ENCODE measurements around the gene FAM13A.
"Not testable (repeated sequence)": the region's sequence is repeated elsewhere in the genome, so short reads cannot be mapped to it uniquely, and the experiment has no call there.

FAM13A gene

DNA sequence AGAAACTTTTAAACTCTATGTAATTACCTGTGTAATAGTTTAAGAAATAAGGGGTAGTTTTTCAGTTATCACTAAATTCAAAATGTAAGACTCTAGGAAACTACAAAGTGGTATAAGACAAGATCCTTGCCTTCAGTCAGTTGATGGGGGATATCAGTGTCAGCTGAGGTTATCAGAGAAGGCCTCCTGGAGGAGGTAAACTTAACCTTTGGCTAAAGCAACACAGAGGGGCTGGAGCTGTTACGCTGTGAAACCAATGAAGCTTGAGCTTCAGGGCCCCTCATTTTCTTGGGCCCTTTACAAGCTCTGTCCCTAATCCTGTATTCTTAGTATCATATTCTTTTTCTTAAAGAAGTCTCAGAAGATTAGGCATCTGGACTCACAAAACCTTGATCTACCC is 35.9 kb downstream of the FAM13A start (continued):
- no peak for TF ChIP-seq ZNF707 (tag by site-specific recombination; IDR thresholded peaks at IDR 0.05)

DNA sequence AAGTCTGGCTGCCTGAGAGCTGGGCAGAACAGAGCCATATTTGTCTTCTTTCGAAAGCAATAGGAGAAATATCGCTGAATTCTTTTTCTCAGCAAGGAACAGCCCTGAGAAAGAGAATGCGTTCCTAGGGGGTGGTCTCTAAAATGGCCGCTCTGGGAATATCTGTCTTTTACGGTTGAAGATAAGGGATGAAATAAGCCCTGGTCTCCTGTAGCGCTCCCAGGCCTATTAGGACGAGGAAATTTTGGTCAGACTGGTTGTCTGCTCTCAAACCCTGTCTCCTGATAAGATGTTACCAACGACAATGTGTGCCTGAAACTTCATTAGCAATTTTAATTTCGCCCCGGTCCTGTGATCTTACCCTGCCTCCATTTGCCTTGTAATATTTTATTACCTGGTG is 42.1 kb downstream of the FAM13A start:
- H3K36me3 ChIP-seq (ENCODE audit: control insufficient read depth in 2 of 2, insufficient read depth in 1 of 2, low read length in 2 of 2) = peaks cover 0 to 48% of the 10 kb centered on the region in 2 experiments; a peak in 2 of 3 replicates
- H3K9me3 ChIP-seq (ENCODE audit: control insufficient read depth, insufficient read depth, low read depth, low read length); CTCF ChIA-PET; POLR2A ChIA-PET; H3K27ac ChIP-seq (ENCODE audit: extremely low read depth, low read depth, low read length); H3K4me3 ChIP-seq (ENCODE audit: low read depth, low read length); H3K4me1 ChIP-seq (ENCODE audit: control insufficient read depth, insufficient read depth, low read length): not testable (repeated sequence)

- Histone ChIP-seq H3K36me3 (ENCODE audit: control insufficient read depth in 2 of 2, insufficient read depth in 1 of 2, low read length in 2 of 2) (peaks cover 0 to 40% of the 10 kb centered on the region in 2 experiments; a peak in 1 of 3 replicates), H3K4me1 (ENCODE audit: control insufficient read depth, insufficient read depth, low read length) (no peaks in the 10 kb centered on the region), H3K9me3 (ENCODE audit: control insufficient read depth, insufficient read depth, low read depth, low read length) (no peaks in the 10 kb centered on the region), H3K27ac (ENCODE audit: extremely low read depth, low read depth, low read length) (no peak overlapping the region), H3K4me3 (ENCODE audit: low read depth, low read length) (no peak overlapping the region)
- TF ChIP-seq TRIM28 (IDR thresholded peaks at IDR 0.05; ENCODE audit: borderline replicate concordance, low read length) (no peak), ZNF16 (tag by site-specific recombination; IDR thresholded peaks at IDR 0.05; ENCODE audit: low read depth) (no peak), ZNF394 (tag by site-specific recombination; IDR thresholded peaks at IDR 0.05; ENCODE audit: borderline replicate concordance) (no peak), RBAK (tag by site-specific recombination; IDR thresholded peaks at IDR 0.05) (no peak), ZNF169 (tag by site-specific recombination; IDR thresholded peaks at IDR 0.05) (no peak), ZFP69B (tag by site-specific recombination; IDR thresholded peaks at IDR 0.05) (no peak), ZNF248 (tag by site-specific recombination; IDR thresholded peaks at IDR 0.05) (no peak), ZNF660 (tag by site-specific recombination; IDR thresholded peaks at IDR 0.05) (no peak), KLF7 (tag by site-specific recombination; IDR thresholded peaks at IDR 0.05; ENCODE audit: borderline replicate concordance) (no peak), ZNF292 (tag by site-specific recombination; IDR thresholded peaks at IDR 0.05; ENCODE audit: borderline replicate concordance, low read depth) (no peak), ZNF121 (tag by site-specific recombination; IDR thresholded peaks at IDR 0.05) (no peak), ZBTB44 (tag by site-specific recombination; IDR thresholded peaks at IDR 0.05) (no peak), SP2 (tag by site-specific recombination; IDR thresholded peaks at IDR 0.05) (no peak), ZNF571 (tag by site-specific recombination; IDR thresholded peaks at IDR 0.05) (no peak)
- TF ChIP-seq, protein P1, sequence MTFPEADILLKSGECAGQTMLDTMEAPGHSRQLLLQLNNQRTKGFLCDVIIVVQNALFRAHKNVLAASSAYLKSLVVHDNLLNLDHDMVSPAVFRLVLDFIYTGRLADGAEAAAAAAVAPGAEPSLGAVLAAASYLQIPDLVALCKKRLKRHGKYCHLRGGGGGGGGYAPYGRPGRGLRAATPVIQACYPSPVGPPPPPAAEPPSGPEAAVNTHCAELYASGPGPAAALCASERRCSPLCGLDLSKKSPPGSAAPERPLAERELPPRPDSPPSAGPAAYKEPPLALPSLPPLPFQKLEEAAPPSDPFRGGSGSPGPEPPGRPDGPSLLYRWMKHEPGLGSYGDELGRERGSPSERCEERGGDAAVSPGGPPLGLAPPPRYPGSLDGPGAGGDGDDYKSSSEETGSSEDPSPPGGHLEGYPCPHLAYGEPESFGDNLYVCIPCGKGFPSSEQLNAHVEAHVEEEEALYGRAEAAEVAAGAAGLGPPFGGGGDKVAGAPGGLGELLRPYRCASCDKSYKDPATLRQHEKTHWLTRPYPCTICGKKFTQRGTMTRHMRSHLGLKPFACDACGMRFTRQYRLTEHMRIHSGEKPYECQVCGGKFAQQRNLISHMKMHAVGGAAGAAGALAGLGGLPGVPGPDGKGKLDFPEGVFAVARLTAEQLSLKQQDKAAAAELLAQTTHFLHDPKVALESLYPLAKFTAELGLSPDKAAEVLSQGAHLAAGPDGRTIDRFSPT (tag by site-specific recombination; IDR thresholded peaks at IDR 0.05) = no peak
- TF ChIP-seq, protein P2, sequence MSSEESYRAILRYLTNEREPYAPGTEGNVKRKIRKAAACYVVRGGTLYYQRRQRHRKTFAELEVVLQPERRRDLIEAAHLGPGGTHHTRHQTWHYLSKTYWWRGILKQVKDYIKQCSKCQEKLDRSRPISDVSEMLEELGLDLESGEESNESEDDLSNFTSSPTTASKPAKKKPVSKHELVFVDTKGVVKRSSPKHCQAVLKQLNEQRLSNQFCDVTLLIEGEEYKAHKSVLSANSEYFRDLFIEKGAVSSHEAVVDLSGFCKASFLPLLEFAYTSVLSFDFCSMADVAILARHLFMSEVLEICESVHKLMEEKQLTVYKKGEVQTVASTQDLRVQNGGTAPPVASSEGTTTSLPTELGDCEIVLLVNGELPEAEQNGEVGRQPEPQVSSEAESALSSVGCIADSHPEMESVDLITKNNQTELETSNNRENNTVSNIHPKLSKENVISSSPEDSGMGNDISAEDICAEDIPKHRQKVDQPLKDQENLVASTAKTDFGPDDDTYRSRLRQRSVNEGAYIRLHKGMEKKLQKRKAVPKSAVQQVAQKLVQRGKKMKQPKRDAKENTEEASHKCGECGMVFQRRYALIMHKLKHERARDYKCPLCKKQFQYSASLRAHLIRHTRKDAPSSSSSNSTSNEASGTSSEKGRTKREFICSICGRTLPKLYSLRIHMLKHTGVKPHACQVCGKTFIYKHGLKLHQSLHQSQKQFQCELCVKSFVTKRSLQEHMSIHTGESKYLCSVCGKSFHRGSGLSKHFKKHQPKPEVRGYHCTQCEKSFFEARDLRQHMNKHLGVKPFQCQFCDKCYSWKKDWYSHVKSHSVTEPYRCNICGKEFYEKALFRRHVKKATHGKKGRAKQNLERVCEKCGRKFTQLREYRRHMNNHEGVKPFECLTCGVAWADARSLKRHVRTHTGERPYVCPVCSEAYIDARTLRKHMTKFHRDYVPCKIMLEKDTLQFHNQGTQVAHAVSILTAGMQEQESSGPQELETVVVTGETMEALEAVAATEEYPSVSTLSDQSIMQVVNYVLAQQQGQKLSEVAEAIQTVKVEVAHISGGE (tag by site-specific recombination; conservative IDR thresholded peaks at IDR 0.05; ENCODE audit: low read depth) = no peak
- ChIA-PET POLR2A (no interaction called here), CTCF (no interaction called here)
These were observed 47.1 kb downstream of the FAM13A start for GRCh38 chr4:89009761-89010369.
